ENCODE data around the gene STRIP2.

GRCh38 chr7:129525225-129525862 lies 91.1 kb downstream of the STRIP2 start:
- no peak for TF ChIP-seq ZNF436 (CRISPR knock-in tag; IDR thresholded peaks at IDR 0.05)
- TF ChIP-seq ZNF316 (IDR thresholded peaks at IDR 0.05): no peak
- no peak for TF ChIP-seq POLR2AphosphoS5 (IDR thresholded peaks at IDR 0.05; ENCODE audit: control insufficient read depth, insufficient read depth, low read depth, low read length)
- no peak for TF ChIP-seq ARID1B (IDR thresholded peaks at IDR 0.05)
- TF ChIP-seq HNRNPL (IDR thresholded peaks at IDR 0.05; ENCODE audit: low read depth, low read length): no peak
- no peak for TF ChIP-seq ZNF311 (CRISPR knock-in tag; IDR thresholded peaks at IDR 0.05)
- TF ChIP-seq IFI16 (CRISPR knock-in tag; IDR thresholded peaks at IDR 0.05): no peak
- no peak for TF ChIP-seq SP1 (CRISPR knock-in tag; IDR thresholded peaks at IDR 0.05)
- no peak for TF ChIP-seq ESRRA (IDR thresholded peaks at IDR 0.05; ENCODE audit: borderline replicate concordance, low read depth)
- TF ChIP-seq ZNF143 (CRISPR knock-in tag; IDR thresholded peaks at IDR 0.05): no peak
- no peak for TF ChIP-seq SIRT6 (IDR thresholded peaks at IDR 0.05; ENCODE audit: low read depth, low read length)
- no peak for TF ChIP-seq CTCF (IDR thresholded peaks at IDR 0.05 in 2 of 3, conservative IDR thresholded peaks at IDR 0.05 in 1 of 3; ENCODE audit: insufficient read depth in 2 of 3, low read depth in 1 of 3, low read length in 3 of 3)
- no peak for TF ChIP-seq ZNF407 (IDR thresholded peaks at IDR 0.05; ENCODE audit: low read depth)
- no peak for TF ChIP-seq PHF20 (IDR thresholded peaks at IDR 0.05; ENCODE audit: partially characterized antibody)

Measured in K562 (cell line).